Activated T-cell treated with anti-CD3 and anti-CD28 coated beads, Interleukin-2, amount 50 U/mL, for 24 hours (primary cell): Measurements from ENCODE around the gene ALLC.
A peak's percentile ranks its signal among the peaks of the same experiment; 100 is the strongest.
"Not testable (repeated sequence)": the region's sequence is repeated elsewhere in the genome, so short reads cannot be mapped to it uniquely, and the experiment has no call there.

ENCODE experiments used
- DNase-seq: peaks from one replicate; pipeline ENCODE4 v3.0.0-alpha.2; 2020
- H3K27ac Mint-ChIP-seq: 2 replicates; pipeline ENCODE4 v1.8.0; 2020; ENCODE audit warnings: mild to moderate bottlenecking, mixed read lengths
- H3K27me3 Mint-ChIP-seq: 2 replicates; pipeline ENCODE4 v1.8.0; 2020; ENCODE audit warnings: mixed read lengths
- H3K36me3 Mint-ChIP-seq: 2 replicates; pipeline ENCODE4 v1.8.0; 2020; ENCODE audit warnings: low read depth, mixed read lengths
- H3K4me1 Mint-ChIP-seq: 2 replicates; pipeline ENCODE4 v1.8.0; 2020; ENCODE audit warnings: low read depth, mixed read lengths
- H3K4me3 Mint-ChIP-seq: 2 replicates; pipeline ENCODE4 v1.8.0; 2020; ENCODE audit warnings: mild to moderate bottlenecking, moderate library complexity, mixed read lengths
- H3K9me3 Mint-ChIP-seq: 2 replicates; pipeline ENCODE4 v1.8.0; 2020; ENCODE audit warnings: mixed read lengths

Gene ALLC

GRCh38 chr2:3619033-3619432 lies 39.0 kb upstream of the ALLC start:
- DNase-seq = no peak
- no peaks in the 10 kb centered on the region for H3K4me1 Mint-ChIP-seq
- peaks cover 7% of the 10 kb centered on the region for H3K9me3 Mint-ChIP-seq
- no peaks in the 10 kb centered on the region for H3K36me3 Mint-ChIP-seq
- H3K27me3 Mint-ChIP-seq = no peaks in the 10 kb centered on the region
- no peak overlapping the region for H3K27ac Mint-ChIP-seq
- no peak overlapping the region for H3K4me3 Mint-ChIP-seq

DNA sequence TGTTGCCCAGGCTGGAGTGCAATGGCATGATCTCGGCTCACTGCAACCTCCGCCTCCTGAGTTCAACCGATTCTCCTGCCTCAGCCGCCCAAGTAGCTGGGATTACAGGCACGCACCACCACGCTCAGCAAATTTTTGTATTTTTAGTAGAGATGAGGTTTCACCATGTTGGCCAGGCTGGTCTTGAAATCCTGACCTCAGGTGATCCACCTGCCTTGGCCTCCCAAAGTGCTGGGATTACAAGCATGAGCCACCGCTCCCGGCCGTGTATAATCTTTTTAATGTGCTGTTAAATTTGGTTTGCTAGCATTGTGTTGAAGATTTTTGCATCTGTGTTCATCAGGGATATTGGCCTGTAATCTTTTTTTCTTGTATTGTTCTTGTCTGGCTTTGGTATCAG lies 38.3 kb upstream of the ALLC start:
- not testable (repeated sequence) for H3K27ac Mint-ChIP-seq, H3K4me1 Mint-ChIP-seq, H3K9me3 Mint-ChIP-seq, H3K27me3 Mint-ChIP-seq, H3K4me3 Mint-ChIP-seq, H3K36me3 Mint-ChIP-seq
- DNase-seq = peak; percentile 14

DNA sequence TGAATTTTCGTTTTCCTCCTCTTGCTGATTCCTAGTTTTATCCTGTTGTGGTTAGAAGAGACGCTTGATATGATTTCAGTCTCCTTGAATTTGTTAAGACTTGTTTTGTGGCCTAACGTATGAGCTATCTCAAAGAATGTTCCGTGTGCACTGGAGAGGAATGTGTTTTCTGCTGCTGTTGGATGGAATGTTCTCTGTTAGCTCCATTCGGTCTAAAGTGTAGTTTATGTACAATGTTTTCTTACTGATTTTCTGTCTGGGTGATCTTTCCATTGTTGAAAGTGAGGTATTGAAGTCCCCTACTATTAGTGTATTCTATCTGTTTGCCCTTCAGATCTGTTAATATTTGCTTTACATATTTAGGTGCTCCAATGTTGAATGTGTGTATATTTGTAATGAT lies 37.2 kb upstream of the ALLC start:
- Mint-ChIP-seq H3K9me3 (peaks cover 3% of the 10 kb centered on the region), H3K36me3 (no peaks in the 10 kb centered on the region), H3K27ac (no peak overlapping the region), H3K4me3 (no peak overlapping the region), H3K27me3 (peaks cover 3% of the 10 kb centered on the region), H3K4me1 (no peaks in the 10 kb centered on the region)
- DNase-seq = no peak

GRCh38 chr2:3622967-3623366 lies 35.0 kb upstream of the ALLC start:
- DNase-seq = no peak
- H3K4me1 Mint-ChIP-seq = no peaks in the 10 kb centered on the region
- H3K27me3 Mint-ChIP-seq = peaks cover 3% of the 10 kb centered on the region
- no peaks in the 10 kb centered on the region for H3K9me3 Mint-ChIP-seq
- H3K36me3 Mint-ChIP-seq = no peaks in the 10 kb centered on the region
- H3K27ac Mint-ChIP-seq = no peak overlapping the region
- no peak overlapping the region for H3K4me3 Mint-ChIP-seq

GRCh38 chr2:3624059-3624794 lies 33.8 kb upstream of the ALLC start:
- no peaks in the 10 kb centered on the region for H3K4me1 Mint-ChIP-seq
- H3K27me3 Mint-ChIP-seq = peaks cover 3% of the 10 kb centered on the region
- no peak overlapping the region for H3K27ac Mint-ChIP-seq
- DNase-seq = no peak
- H3K4me3 Mint-ChIP-seq = no peak overlapping the region
- no peaks in the 10 kb centered on the region for H3K9me3 Mint-ChIP-seq
- H3K36me3 Mint-ChIP-seq = no peaks in the 10 kb centered on the region

GRCh38 chr2:3625186-3625585 lies 32.8 kb upstream of the ALLC start:
- Mint-ChIP-seq H3K4me1 (no peaks in the 10 kb centered on the region), H3K4me3 (no peak overlapping the region), H3K36me3 (no peaks in the 10 kb centered on the region), H3K27me3 (peaks cover 3% of the 10 kb centered on the region), H3K9me3 (no peaks in the 10 kb centered on the region), H3K27ac (no peak overlapping the region)
- DNase-seq = no peak

GRCh38 chr2:3626118-3626811 lies 31.7 kb upstream of the ALLC start:
- Mint-ChIP-seq H3K9me3 (no peaks in the 10 kb centered on the region), H3K4me1 (no peaks in the 10 kb centered on the region), H3K4me3 (no peak overlapping the region), H3K27ac (no peak overlapping the region), H3K27me3 (peaks cover 3% of the 10 kb centered on the region), H3K36me3 (no peaks in the 10 kb centered on the region)
- no peak for DNase-seq

DNA sequence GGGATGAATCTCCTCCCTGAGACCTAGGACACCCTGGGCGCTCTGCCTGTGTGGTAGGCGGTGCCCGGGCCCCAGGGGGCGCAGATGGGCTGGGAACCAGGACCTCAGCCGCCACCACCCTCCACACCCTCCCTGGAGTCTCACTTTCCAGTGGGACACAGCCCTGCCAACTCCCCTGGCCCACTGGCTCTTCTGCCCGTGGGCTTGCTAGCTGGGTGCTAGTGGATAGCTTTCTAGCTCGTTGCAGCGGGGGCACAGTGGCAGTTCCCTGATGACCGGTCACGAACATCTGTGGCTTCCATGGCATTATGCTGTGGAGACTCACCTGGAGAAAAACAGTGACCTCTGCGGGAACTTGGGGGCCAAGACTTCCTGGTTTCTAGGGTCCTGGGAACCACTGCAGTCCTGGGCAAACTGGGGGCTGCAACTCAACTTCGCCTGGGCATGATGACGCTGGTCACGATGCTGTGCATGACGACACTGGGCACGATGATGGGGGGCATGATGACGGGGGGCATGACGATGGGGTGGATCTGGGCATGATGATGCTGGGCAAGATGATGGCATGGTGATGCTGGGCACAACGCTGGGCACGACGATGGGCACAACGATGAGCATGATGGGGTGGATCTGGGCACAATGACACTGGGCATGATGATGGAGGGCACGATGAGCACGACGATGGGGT lies 31.0 kb upstream of the ALLC start:
- Mint-ChIP-seq H3K9me3 (no peaks in the 10 kb centered on the region), H3K4me1 (no peaks in the 10 kb centered on the region), H3K27me3 (peaks cover 3% of the 10 kb centered on the region), H3K4me3 (no peak overlapping the region), H3K36me3 (no peaks in the 10 kb centered on the region), H3K27ac (no peak overlapping the region)
- DNase-seq = no peak

GRCh38 chr2:3627500-3628100 lies 30.4 kb upstream of the ALLC start:
- Mint-ChIP-seq H3K9me3 (no peaks in the 10 kb centered on the region), H3K4me1 (no peaks in the 10 kb centered on the region), H3K27ac (no peak overlapping the region), H3K36me3 (no peaks in the 10 kb centered on the region), H3K27me3 (peaks cover 3% of the 10 kb centered on the region), H3K4me3 (no peak overlapping the region)
- no peak for DNase-seq

DNA sequence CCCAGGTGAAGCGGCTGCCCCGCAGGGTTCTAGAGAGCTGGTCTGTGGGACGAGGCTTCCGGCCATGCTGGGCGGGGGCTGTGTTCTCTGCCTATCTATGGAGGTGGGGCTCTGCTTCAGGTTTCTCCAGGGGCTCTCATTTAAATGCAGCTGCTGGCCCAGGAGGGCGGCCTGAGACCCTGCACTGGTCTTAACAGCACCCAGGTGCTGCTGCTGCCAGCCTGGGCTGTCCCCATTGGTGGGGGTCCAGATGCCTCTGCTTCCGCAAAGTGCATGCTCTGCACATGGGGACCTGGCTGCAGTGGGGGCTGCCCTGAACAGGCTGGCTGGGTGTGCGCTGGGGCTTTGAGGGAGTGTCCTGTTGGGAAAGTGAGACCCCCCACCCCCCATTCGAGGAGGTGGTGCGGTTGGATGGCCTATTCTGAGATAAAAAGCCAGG lies 29.7 kb upstream of the ALLC start:
- Mint-ChIP-seq H3K36me3 (no peaks in the 10 kb centered on the region), H3K4me1 (no peaks in the 10 kb centered on the region), H3K4me3 (no peak overlapping the region), H3K9me3 (no peaks in the 10 kb centered on the region), H3K27me3 (peaks cover 3% of the 10 kb centered on the region), H3K27ac (no peak overlapping the region)
- DNase-seq = no peak

GRCh38 chr2:3628800-3629199 lies 29.2 kb upstream of the ALLC start:
- Mint-ChIP-seq H3K9me3 (no peaks in the 10 kb centered on the region), H3K27ac (no peak overlapping the region), H3K36me3 (no peaks in the 10 kb centered on the region), H3K27me3 (peaks cover 3% of the 10 kb centered on the region), H3K4me1 (no peaks in the 10 kb centered on the region), H3K4me3 (no peak overlapping the region)
- DNase-seq = no peak

- no peaks in the 10 kb centered on the region for H3K4me1 Mint-ChIP-seq
- H3K4me3 Mint-ChIP-seq = no peak overlapping the region
- H3K9me3 Mint-ChIP-seq = no peaks in the 10 kb centered on the region
- H3K36me3 Mint-ChIP-seq = no peaks in the 10 kb centered on the region
- DNase-seq = no peak
- H3K27me3 Mint-ChIP-seq = peaks cover 1% of the 10 kb centered on the region
- no peak overlapping the region for H3K27ac Mint-ChIP-seq
Measured at GRCh38 chr2:3630631-3631030, 27.4 kb upstream of the ALLC start.

GRCh38 chr2:3631161-3631850 lies 26.7 kb upstream of the ALLC start:
- no peak overlapping the region for H3K27ac Mint-ChIP-seq
- H3K4me1 Mint-ChIP-seq = no peaks in the 10 kb centered on the region
- peaks cover 5% of the 10 kb centered on the region for H3K27me3 Mint-ChIP-seq
- no peaks in the 10 kb centered on the region for H3K9me3 Mint-ChIP-seq
- H3K4me3 Mint-ChIP-seq = no peak overlapping the region
- DNase-seq = no peak
- no peaks in the 10 kb centered on the region for H3K36me3 Mint-ChIP-seq

- H3K4me1 Mint-ChIP-seq = no peaks in the 10 kb centered on the region
- peak; percentile 13 for DNase-seq
- peaks cover 9% of the 10 kb centered on the region for H3K27me3 Mint-ChIP-seq
- H3K9me3 Mint-ChIP-seq = no peaks in the 10 kb centered on the region
- H3K27ac Mint-ChIP-seq = no peak overlapping the region
- no peak overlapping the region for H3K4me3 Mint-ChIP-seq
- H3K36me3 Mint-ChIP-seq = no peaks in the 10 kb centered on the region
Measured at GRCh38 chr2:3631851-3632659, 25.9 kb upstream of the ALLC start.
